Femur (tissue), 1 donor: ENCODE data around the gene PTAR1.

Experiments
- DNase-seq: peaks from one replicate; pipeline ENCODE4 v3.0.0-alpha.2; 2017

The PTAR1 gene

GRCh38 chr9:69672596-69673310, 87.1 kb downstream of the PTAR1 start:
- DNase-seq = peak; percentile 91

- DNase-seq = peak; percentile 88
These were observed 87.8 kb downstream of the PTAR1 start, which contains the start of gene APBA1 for GRCh38 chr9:69671879-69672595. Gene APBA1, minus strand, starts transcription at chr9:69672371.

- DNase-seq = peak; percentile 43
These were observed 88.4 kb downstream of the PTAR1 start for GRCh38 chr9:69671311-69671878.

- DNase-seq = no peak
These were observed 92.5 kb downstream of the PTAR1 start for GRCh38 chr9:69667306-69667705.

- no peak for DNase-seq
These were observed 99.5 kb downstream of the PTAR1 start for GRCh38 chr9:69660304-69660703.
